NCI-H446 treated with DMSO at 0.1 percent for 48 hours (cell line): ENCODE data around the gene LEF1.

Source experiments
- DNase-seq: peaks from one replicate; lab custom pipeline; 2025; lab: John Stamatoyannopoulos, UW

The LEF1 gene

GRCh38 chr4:108109997-108110416 is 58.7 kb downstream of the LEF1 start:
- DNase-seq, result no peak

GRCh38 chr4:108109111-108109510 is 59.6 kb downstream of the LEF1 start:
- DNase-seq, result no peak

- DNase-seq, result no peak
These were observed 60.9 kb downstream of the LEF1 start for GRCh38 chr4:108107729-108108382.

- no peak for DNase-seq
These were observed 61.6 kb downstream of the LEF1 start for GRCh38 chr4:108107101-108107500.

DNA sequence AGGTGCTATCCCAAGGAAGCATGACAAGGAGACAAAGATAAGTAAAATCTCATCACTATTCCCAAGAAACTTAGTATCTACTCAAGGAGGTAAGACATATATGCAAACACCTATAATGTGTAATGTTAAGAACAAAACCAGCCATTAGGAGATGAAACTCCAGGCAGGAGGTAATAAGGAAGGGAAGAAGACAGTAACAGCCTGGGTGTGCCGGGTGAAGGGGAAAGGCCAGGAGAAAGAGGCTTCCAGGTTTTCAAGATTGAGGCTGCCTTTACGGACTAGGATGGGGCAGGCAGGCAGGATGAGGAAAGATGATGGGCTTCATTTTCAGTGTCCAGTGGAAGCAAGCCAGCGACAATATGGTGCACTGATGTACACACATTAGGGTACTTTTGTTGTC is 62.5 kb downstream of the LEF1 start:
- no peak for DNase-seq

DNA sequence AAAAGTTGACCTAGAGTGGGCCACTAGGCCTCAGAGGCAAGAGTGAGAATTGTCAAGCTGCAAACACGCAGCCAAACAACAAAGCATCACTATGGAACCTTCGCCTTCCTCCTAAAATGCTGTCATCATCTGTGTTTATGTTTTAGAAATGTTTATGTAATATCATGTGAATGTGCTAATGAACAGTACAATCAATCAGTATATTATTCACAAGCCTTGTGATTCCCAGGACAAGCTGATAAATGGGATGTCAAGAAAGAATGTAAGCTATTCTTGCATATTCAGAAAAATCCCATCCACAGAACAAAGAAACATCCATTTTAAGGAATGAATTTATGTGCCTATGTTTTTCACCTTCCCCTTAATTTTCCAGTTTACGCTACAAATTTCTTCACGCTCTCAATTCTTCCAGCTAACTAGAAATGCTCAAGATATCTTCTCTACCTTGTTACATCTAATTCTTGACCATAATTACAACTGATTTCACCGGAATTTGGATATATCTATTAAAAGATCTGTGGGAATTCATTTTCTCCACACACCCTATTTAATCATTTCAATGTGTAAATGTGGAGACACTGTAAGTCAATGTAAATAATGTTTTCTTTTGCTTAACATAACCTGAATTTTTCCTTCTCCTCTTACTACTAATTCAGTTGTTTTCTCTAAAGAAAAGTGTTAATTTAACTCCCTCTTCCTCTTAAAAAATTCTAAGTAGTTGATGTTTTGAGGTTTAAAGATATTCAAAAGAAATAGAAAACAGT is 65.5 kb downstream of the LEF1 start:
- DNase-seq, result no peak

DNA sequence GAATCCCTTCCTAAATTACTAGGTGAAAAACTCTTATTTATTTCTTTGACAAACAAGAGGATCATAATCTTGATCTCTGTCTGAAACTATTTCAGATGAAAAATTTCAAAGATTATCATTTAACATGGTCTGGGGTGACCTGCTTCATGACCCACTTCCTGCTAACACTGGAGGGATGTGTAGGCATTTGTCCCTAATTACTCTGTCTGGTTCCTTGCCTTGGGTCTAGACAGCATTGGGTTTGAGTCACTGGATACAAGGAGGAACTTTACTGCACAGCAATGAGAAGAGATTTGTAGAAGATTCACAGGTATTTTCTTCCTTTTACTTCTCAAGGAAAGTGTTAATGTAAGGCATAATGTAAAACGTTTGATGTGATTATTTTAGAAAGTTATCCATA is 67.9 kb downstream of the LEF1 start:
- DNase-seq, result no peak

- no peak for DNase-seq
These were observed 68.9 kb downstream of the LEF1 start for GRCh38 chr4:108099838-108100237.

DNA sequence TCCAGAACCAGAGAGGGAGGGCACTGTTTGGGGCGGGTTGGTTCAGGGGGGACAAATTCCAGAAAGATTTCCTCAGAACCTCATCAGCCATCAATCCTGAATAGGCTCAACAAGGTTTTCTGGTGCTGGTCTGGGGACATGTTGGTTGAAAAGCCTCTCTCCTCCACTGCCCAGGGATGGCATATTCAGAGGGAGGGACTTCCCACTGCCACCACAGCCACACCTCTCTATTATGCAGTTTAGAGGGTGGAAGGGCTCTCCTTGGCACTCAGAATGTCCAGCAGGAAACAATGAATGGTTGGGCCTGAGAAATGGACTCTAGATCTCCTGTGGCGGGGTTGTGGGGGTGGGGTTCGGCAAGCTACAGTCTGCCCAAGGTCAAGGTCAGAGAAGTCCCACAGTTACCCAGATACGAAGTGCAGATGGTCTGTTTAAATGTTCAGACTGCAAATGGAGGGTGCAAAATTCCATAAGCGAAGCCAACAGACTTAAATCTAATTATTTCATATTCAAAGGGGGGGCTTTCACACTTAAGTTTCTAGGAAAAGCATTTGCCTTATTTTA is 70.7 kb downstream of the LEF1 start:
- DNase-seq, result no peak

- no peak for DNase-seq
These were observed 73.7 kb downstream of the LEF1 start for GRCh38 chr4:108094923-108095482.

GRCh38 chr4:108094131-108094530 is 74.6 kb downstream of the LEF1 start:
- DNase-seq, result no peak

- no peak for DNase-seq
These were observed 76.4 kb downstream of the LEF1 start for GRCh38 chr4:108092288-108092687.

DNA sequence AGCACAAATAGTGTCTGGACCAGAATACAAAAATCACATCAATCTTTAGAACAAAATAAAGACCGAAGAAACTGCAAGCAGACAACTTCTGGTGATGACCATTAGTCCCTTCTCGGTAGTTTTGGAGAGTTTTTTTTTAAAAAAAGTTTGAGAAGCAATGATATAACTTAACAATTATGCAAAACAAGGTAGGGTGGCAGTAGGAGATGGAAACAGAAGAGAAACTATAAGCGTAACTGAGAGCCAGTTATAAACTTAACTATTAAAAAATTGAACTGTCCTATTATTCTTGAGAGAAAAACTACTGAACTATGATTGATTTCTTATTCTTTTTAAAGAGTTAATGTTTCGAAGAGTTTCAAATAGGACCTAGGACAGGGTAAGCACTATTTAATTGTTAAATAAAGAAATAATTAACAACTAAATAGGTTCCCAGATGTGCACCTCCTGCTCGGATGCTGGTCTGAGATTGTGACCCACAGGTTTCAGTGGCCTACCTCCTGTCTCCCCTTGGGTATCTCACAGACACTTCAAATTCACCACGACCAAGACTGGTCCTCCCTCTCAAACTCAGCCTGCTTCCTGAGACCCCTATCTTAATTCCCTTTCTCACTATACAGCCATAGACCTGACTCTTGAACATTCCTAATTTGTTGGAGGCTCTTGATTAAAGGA is 81.3 kb downstream of the LEF1 start:
- no peak for DNase-seq

DNA sequence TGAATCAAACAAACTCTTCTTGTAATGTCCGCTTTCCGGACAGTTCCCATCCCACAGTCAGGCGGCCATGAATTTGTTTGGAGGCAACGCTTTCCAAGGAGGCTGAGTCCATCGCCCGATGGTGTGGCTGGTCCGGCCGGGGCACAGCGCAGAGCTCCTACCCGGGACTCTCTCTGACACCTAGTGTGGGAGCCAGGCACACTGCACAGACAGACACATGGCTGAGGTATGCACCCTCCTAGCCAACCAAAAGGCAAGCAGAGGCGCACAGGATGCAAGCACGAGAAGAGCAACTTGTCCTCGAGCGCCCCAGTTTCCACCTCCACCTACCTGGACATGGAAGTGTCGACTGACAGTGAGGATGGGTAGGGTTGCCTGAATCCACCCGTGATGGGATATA is 87.5 kb downstream of the LEF1 start:
- DNase-seq, result no peak

GRCh38 chr4:108080747-108081146 is 88.0 kb downstream of the LEF1 start:
- DNase-seq, result no peak

DNA sequence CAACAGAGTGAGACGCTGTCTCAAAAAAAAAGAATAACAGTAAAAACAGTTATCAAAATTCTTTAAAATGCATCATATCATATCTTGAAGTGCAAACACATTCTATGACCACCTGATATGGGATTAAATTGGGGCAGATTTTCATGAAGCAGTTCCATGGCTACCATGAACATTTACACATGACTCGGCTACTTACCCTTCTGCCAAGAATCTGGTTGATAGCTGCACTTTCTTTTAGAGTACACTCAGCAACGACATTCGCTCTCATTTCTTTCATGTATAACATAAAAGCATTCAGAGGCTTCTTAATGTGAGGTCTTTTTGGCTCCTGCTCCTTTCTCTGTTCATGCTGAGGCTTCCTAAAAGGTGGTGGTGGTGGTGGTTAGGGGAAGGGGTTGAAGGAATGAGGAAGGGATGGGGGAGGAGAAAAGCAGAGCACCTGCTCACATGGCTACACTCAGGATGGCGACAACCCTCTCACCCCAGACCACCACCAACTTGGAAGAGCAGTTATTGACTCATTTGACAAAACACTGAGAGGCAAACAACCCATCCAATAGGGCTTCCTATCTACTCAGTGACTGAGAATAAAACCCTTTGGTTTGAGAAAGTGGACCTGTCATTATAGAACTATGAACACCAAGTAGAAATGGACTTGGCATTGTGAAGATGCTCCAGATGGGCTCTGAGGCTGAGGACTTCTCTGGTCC is 90.6 kb downstream of the LEF1 start:
- DNase-seq, result no peak

DNA sequence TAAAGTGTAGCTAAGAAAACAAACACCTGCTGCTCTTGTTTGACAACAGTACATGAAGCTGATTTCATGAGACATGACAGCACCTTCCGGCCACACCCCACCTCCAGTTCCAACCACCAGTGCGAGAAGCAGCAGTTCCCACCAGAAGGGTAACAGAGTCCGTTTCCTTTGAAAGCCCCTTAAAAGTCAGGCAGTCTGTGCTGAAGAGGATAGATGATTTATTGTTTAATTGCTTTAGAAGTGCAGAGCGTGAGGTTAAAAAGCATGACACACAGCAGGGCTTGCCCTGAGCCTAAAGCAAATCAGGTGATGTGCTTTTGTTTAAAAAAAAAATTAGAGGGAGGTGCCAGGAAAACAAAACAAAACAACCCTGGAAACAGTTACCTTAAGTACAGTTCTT is 96.4 kb downstream of the LEF1 start:
- no peak for DNase-seq

GRCh38 chr4:108070775-108071174 is 98.0 kb downstream of the LEF1 start:
- DNase-seq, result no peak

- DNase-seq, result no peak
These were observed 100.3 kb downstream of the LEF1 start for GRCh38 chr4:108068442-108068841.

DNA sequence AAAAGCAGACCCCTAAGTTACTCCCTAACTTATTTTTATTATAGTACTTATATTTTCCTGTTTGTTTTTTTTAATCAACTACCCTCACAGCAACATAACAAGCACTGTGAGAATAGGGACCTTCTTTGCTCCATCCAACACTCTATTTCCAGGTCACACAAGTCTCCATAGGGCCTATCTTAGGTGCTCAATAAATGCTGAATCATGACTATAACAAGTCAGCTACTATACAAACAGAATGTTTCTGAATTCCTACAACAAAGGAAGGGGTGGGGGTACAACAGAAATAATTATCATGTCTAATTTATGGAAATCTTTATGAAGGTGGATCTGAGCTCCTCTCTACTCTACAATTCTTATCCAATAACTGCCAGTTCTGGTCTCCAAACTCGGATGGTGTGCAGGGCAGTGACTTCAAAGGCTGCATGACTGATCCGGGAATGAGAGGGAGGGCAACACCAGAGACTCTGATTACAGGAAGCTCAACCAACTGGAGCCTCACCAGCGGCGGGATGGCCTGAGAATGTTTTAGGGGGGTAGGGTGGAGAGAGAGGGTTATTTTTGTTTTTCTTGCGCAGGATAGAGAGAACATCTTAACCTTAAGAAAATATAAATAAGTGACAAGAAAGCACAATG is 107.9 kb downstream of the LEF1 start:
- DNase-seq, result no peak

DNA sequence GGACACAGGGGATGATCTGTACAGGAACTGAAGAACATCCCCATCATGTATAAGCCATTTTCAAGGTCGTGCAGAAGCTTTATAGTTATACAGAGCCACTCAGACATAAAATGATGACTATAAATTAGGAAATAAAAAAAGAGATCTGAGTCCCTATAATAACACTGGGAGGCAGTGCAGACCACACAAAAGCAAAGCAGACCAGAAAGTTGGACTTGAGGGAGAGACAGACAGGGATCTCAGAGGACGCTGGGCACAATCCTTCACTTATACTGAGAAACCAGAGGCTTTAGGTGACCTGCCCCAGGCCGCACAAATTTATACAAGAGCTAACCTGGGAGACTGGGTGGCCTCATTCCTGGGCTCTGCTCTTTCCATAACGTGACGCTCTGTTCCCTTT is 108.6 kb downstream of the LEF1 start:
- DNase-seq, result no peak
